GM19455 (cell line): Measurements from ENCODE around the gene RAE1.
A peak's percentile ranks its signal among the peaks of the same experiment; 100 is the strongest.

Source experiments
- ATAC-seq: cut with Tn5 transposase; IDR thresholded peaks from one replicate; pipeline ENCODE4 v1.9.1; 2021; ENCODE audit not compliant: unreplicated experiment

RAE1 gene

GRCh38 chr20:57387463-57387862 lies 36.4 kb downstream of the RAE1 start:
- no peak for ATAC-seq

GRCh38 chr20:57387945-57388371 lies 36.9 kb downstream of the RAE1 start:
- ATAC-seq = no peak

DNA sequence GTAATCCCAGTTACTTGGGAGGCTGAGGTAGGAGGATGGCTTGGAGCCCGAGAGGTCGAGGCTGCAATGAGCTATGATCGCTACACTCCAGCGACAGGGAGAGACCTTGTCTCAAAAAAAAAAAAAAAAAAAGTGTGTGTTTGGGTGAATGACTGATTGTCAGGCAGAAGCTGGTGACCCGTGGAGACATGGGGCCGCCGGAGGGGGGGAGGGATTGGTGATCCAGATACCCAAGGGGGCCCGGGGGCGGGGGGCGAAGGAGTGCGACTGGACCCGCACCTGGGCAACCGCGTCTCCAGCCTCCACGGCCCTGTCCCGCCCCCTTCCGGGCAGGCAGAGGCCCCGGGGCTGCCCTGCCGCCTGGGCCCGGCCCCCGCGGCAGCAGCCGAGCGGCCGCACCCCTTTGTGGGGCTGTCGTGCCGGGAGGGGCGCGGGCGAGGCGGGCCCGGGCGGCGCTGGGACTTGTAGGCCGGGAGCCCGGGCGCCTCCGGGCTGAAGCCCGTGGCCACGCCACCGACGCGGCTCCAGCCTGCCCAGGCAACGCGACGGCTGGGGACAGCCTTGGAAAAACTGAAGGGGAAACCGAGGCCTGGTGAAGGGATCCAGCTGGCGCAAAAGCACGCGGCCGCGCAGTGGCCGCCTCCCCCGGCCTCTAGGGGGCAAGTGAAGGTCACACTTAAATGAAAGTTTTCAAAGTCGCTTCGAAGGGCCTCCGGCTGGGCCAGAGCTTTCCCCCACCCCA lies 38.1 kb downstream of the RAE1 start:
- ATAC-seq = peak; percentile 25

DNA sequence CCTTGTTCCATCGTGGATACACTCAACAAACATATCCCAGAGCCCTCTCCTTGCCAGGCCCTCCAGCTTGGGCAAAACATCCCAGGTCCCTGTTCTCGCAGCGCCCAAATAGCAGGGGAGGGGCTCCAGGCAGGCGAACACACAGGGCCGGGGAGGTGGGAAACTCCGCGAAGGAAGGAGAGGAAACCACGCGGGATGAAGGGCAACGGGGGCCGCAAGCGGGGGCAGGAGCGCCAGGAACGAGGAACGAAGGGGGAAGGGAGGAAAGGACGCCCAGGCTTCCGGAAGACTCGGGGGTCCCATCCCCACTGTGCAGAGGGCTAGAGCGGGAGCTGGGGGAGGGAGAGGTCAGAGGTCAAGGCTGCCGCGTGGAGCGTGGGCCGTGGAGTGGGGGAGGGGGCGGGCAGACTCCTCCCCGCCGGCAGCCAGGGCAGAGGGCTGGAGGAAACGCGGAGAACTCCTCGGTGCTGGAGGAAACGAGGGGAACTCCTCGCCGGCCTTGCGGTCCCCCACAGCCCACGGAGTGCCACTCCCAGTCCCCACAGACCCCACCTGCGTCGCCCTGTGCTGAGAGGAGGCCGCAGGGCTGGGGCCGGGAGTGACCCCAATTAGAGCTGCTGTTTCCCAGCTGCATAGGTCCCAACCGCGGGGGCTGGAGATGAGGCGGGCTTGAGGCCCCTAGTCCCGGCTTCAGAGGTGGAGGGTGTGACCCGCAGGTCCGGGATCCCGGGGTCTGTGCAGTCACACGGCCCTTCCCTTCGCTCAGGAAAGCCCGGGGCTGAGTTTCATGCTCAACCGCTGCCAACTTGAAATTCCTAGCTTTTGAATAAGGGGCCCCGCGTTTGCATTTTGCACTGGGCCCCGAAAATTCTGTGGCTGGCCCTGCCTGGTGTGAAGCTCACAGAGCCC lies 38.9 kb downstream of the RAE1 start:
- peak; percentile 10 for ATAC-seq

- peak; percentile 51 for ATAC-seq
Observed at GRCh38 chr20:57390604-57391438, 39.8 kb downstream of the RAE1 start, which contains the start of gene RBM38. TSS of gene RBM38 (plus strand) at chr20:57391396. CDS start at chr20:57391582, 186 bp downstream.

DNA sequence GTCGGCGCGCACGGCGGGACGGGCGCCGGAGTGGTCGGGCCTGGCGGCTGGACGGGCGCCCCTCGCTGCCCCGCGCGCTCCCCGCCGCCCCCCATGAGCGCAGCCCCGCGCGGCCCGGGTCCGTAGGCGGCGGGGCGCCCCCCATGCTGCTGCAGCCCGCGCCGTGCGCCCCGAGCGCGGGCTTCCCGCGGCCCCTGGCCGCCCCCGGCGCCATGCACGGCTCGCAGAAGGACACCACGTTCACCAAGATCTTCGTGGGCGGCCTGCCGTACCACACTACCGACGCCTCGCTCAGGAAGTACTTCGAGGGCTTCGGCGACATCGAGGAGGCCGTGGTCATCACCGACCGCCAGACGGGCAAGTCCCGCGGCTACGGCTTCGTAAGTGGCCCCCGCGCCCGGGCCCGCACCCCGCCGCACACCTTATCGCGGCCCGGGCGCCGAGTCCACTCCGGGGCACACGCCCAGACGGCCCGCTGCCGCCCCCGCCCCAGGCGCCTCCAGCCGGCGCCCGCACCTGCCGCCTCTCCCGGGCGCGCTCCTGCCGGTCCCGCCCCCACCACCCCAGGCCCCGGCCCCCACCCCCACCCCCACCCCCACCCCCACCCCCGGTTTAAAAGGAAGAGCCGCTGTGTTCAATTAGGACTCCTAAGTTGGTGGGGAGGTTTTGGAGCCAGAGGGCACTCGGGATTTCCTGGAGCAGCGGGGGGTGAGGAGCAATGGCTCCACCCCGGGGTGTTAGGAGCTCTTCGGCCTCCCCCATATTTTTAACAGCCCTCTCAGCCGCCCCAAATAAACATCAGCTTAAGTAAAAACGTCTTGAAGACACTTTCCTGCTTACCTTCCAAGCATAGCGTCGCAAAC lies 40.6 kb downstream of the RAE1 start:
- ATAC-seq = peak; percentile 5

GRCh38 chr20:57392512-57393271 lies 41.6 kb downstream of the RAE1 start:
- ATAC-seq = no peak

GRCh38 chr20:57393321-57394120 lies 42.5 kb downstream of the RAE1 start:
- ATAC-seq = no peak

DNA sequence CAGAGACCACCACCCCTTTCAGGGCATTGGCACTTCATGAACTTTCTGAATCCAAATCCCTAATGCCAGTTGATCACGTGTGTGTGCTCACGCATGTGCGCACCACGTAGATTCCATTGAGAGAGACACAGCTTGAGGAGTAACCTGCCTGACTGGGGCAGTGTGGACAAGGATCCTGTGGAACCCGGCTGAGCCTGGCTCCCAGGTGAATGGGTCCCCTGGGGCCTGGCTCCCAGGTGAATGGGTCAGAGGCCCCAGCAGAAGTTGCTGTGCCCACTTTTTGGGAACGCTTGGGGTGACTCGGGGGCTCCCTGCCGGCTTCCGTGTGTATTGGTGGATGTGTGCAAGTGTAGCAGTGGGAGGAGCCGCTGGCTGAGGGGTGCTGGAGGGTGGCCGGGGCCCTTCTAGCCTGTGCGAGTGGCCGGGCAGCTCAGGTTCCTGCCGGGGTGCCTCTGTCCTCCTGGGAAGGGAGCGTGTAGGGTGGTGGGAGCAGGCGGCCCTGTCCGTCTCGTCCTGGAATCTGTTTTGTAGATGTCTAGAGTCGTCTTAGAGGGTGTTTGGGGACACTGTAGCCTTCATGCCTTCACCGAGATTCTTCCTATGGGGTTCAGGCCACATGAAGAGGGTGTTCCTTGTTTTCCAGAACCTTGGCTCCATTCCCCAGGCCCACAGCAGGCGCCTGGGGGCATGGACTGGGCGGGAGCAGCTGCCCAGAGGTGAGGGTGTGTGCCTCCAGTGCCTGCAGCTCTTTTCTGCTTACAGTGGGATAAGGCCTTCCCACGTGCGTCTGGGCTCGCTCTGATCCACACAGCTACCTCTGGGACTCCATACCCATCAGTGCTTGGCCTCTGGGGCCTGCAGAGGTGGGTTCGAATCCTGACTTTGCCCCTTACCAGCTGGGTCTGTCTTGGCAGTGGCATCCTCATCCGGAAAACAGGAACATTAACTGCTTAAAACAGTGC lies 43.3 kb downstream of the RAE1 start:
- ATAC-seq = no peak

DNA sequence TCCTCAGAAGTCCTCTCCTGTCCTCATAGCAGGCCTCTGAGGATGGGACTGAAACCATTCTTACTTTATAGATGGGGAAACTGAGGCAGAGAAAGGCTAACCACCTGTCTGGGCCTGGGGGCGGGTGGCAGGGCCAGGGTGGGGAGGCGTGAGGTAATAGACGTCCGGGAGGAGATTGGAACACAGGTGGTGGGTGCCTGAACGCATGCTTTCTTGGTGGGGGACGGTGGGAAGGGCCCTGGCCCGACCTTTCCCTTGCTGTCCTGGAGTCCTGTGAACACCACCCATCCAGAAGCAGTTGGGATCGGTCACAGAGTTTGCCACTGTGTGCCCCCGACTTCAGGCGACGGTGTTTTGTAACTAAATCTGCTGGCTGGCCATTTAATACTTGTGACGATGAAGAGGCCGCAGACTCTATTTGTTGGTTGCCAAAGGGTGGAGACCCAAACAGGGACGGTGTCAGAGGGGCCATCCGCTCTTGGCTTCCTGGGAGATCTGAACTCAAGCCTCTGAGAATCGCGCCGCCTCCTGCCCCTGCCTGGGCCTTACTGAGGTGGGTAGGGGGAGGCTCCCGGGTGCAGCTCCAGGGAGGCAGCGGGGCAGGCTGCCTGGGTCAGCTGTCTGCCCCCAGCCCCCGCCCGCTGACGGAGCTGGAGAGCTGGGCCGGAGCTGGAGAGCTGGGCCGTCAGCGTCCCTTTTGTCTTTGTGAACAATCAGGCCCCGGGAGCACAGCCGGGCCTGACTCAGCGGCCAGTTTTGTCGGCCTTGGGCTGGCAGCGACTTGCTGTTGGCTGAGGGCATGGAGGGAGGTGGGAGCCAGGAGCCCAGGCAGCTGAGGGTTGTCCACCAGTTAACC lies 44.3 kb downstream of the RAE1 start:
- ATAC-seq = no peak

GRCh38 chr20:57396212-57396983 lies 45.3 kb downstream of the RAE1 start:
- no peak for ATAC-seq

GRCh38 chr20:57396984-57397692 lies 46.1 kb downstream of the RAE1 start:
- ATAC-seq = no peak

DNA sequence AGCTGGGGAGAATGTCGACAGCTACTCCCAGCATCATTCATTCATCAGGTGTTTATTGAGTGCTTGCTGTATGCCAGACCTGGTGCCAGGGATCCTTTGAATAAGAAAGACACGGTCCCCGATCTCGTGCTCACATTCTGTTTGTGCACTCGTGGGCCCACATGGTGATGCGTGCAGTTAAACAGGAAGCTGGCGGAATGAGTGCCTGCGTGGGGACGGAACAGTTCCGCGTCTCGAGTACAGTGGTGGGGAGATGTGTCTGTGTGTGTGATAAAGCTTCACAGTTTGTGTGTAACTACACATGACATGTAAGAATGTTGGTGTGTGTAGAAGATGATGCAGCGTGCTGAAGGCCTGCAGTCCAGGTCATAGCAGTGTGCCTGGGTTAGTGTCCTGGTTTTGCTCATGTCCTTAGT lies 46.6 kb downstream of the RAE1 start:
- no peak for ATAC-seq

GRCh38 chr20:57398231-57398821 lies 47.3 kb downstream of the RAE1 start:
- peak; percentile 60 for ATAC-seq
